IPS-18c (cell line): ENCODE results near the gene IL3.

Experiments
- H3K4me3 ChIP-seq: 2 replicates; pipeline ENCODE4 v1.7.0; 2013; ENCODE audit warnings: low read depth, mild to moderate bottlenecking, low read length, moderate library complexity; ENCODE audit not compliant: insufficient read depth
- H3K9me3 ChIP-seq: one replicate; pipeline ENCODE4 v1.6.1; 2013; ENCODE audit warnings: mild to moderate bottlenecking, low read length, moderate library complexity; ENCODE audit not compliant: control insufficient read depth, insufficient read depth

The IL3 gene

GRCh38 chr5:132023258-132024116 is 37.0 kb upstream of the IL3 start:
- Histone ChIP-seq H3K4me3 (no peak overlapping the region), H3K9me3 (no peaks in the 10 kb centered on the region)

GRCh38 chr5:132024117-132024435 is 36.4 kb upstream of the IL3 start:
- H3K4me3 ChIP-seq = no peak overlapping the region
- no peaks in the 10 kb centered on the region for H3K9me3 ChIP-seq

- no peaks in the 10 kb centered on the region for H3K9me3 ChIP-seq
- H3K4me3 ChIP-seq = no peak overlapping the region
These were observed 35.6 kb upstream of the IL3 start for GRCh38 chr5:132024789-132025402.

GRCh38 chr5:132025403-132025971 is 35.0 kb upstream of the IL3 start:
- H3K9me3 ChIP-seq = no peaks in the 10 kb centered on the region

GRCh38 chr5:132026516-132027008 is 33.9 kb upstream of the IL3 start:
- Histone ChIP-seq H3K9me3 (no peaks in the 10 kb centered on the region), H3K4me3 (no peak overlapping the region)

More at GRCh38 chr5:132025403-132025971, 35.0 kb upstream of the IL3 start:
- H3K4me3 ChIP-seq = no peak overlapping the region

- Histone ChIP-seq H3K4me3 (no peak overlapping the region), H3K9me3 (no peaks in the 10 kb centered on the region)
These were observed 33.4 kb upstream of the IL3 start for GRCh38 chr5:132027027-132027426.

GRCh38 chr5:132029609-132030330 is 30.7 kb upstream of the IL3 start:
- H3K9me3 ChIP-seq = no peaks in the 10 kb centered on the region

GRCh38 chr5:132030610-132031009 is 29.8 kb upstream of the IL3 start:
- H3K4me3 ChIP-seq = no peak overlapping the region
- H3K9me3 ChIP-seq = no peaks in the 10 kb centered on the region

More at GRCh38 chr5:132029609-132030330, 30.7 kb upstream of the IL3 start:
- H3K4me3 ChIP-seq = no peak overlapping the region

GRCh38 chr5:132032196-132032595 is 28.3 kb upstream of the IL3 start:
- Histone ChIP-seq H3K4me3 (no peak overlapping the region), H3K9me3 (no peaks in the 10 kb centered on the region)

- H3K4me3 ChIP-seq = no peak overlapping the region
- H3K9me3 ChIP-seq = no peaks in the 10 kb centered on the region
These were observed 27.3 kb upstream of the IL3 start for GRCh38 chr5:132033122-132033521.

- H3K4me3 ChIP-seq = no peak overlapping the region
- no peaks in the 10 kb centered on the region for H3K9me3 ChIP-seq
These were observed 23.1 kb upstream of the IL3 start for GRCh38 chr5:132037353-132037752.

GRCh38 chr5:132044207-132044606 is 16.2 kb upstream of the IL3 start:
- Histone ChIP-seq H3K9me3 (no peaks in the 10 kb centered on the region), H3K4me3 (no peak overlapping the region)

- Histone ChIP-seq H3K4me3 (no peak overlapping the region), H3K9me3 (no peaks in the 10 kb centered on the region)
These were observed 13.6 kb upstream of the IL3 start for GRCh38 chr5:132046880-132047299.

- H3K4me3 ChIP-seq = no peak overlapping the region
- no peaks in the 10 kb centered on the region for H3K9me3 ChIP-seq
These were observed 11.4 kb upstream of the IL3 start for GRCh38 chr5:132049093-132049492.

GRCh38 chr5:132049559-132049958 is 10.9 kb upstream of the IL3 start:
- Histone ChIP-seq H3K4me3 (no peak overlapping the region), H3K9me3 (no peaks in the 10 kb centered on the region)

GRCh38 chr5:132050136-132050535 is 10.3 kb upstream of the IL3 start:
- H3K9me3 ChIP-seq = peaks cover 2% of the 10 kb centered on the region
- no peak overlapping the region for H3K4me3 ChIP-seq

- peaks cover 4% of the 10 kb centered on the region for H3K9me3 ChIP-seq
- H3K4me3 ChIP-seq = no peak overlapping the region
These were observed 9.5 kb upstream of the IL3 start for GRCh38 chr5:132050661-132051552.
